ENCODE results near the gene GM2A. TPM values are rescaled to one million over a fixed set of nuclear protein-coding genes. Genes with fewer than 3 reads are reported as not detected.

The GM2A gene
- total RNA-seq, 1 experiment from 2014 or later: 36.2 TPM

DNA sequence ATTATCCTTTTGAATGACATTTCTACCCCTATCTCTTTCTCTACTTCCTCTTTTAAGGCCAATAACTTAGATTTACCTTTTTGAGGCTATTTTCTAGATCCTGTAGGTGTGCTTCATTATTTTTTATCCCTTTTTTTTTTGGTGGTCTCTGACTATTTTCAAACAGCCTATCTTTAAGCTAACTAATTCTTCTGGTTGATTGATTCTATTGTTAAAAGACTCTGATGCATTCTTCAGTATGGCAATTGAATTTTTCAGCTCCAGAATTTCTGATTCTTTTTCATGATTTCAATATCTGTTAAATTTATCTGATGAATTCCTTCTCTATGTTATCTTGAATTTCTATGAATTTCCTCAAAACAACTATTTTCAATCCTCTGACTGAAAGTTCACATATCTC is 57.9 kb downstream of the GM2A start (continued):
- TF ChIP-seq ZNF416 (CRISPR knock-in tag; IDR thresholded peaks at IDR 0.05) (no peak), ZNF671 (CRISPR knock-in tag; IDR thresholded peaks at IDR 0.05) (no peak), SP1 (CRISPR knock-in tag; conservative IDR thresholded peaks at IDR 0.05) (no peak)
- TF ChIP-seq, protein P1, sequence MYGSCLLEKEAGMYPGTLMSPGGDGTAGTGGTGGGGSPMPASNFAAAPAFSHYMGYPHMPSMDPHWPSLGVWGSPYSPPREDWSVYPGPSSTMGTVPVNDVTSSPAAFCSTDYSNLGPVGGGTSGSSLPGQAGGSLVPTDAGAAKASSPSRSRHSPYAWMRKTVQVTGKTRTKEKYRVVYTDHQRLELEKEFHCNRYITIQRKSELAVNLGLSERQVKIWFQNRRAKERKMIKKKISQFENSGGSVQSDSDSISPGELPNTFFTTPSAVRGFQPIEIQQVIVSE (CRISPR knock-in tag; IDR thresholded peaks at IDR 0.05; ENCODE audit: borderline replicate concordance): no peak

DNA sequence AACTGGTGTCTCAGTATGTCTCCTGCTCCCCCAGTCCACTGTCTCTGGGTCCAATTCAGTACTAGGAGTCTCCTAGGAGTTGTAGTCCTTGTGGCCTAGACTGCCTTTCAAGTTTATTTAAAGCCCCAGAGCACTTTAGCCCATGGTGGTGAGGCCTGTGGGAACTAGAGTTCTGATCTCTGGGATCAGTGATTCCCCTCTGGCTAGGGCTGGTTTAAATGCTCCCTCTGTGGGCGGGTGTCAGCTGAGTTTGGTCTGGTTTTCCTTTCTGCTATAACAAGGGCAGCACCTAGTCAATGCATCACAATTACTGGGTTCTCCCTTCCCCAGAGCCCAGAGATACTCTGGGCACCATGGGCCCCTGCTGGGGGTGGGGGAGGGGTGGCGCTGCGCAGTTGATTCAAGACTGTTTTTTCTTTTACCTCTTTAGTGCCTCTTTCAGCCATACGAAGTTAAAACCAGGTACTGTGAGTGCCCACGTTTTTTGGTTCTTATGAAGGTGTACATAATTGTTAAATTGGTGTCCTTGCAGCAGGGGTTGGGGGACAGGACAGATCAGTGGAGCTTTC is 59.9 kb downstream of the GM2A start:
- H3K27me3 Mint-ChIP-seq (ENCODE audit: low read depth): peaks cover 2% of the 10 kb centered on the region; the same call in 1 of the 2 replicates
- TF ChIP-seq CREM (CRISPR knock-in tag; IDR thresholded peaks at IDR 0.05) (no peak), ZNF121 (CRISPR knock-in tag; IDR thresholded peaks at IDR 0.05) (no peak), ESRRA (CRISPR knock-in tag; IDR thresholded peaks at IDR 0.05; ENCODE audit: borderline replicate concordance) (no peak)
- TF ChIP-seq, protein P2, sequence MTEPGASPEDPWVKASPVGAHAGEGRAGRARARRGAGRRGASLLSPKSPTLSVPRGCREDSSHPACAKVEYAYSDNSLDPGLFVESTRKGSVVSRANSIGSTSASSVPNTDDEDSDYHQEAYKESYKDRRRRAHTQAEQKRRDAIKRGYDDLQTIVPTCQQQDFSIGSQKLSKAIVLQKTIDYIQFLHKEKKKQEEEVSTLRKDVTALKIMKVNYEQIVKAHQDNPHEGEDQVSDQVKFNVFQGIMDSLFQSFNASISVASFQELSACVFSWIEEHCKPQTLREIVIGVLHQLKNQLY (CRISPR knock-in tag; IDR thresholded peaks at IDR 0.05): no peak
- peaks cover 8% of the 10 kb centered on the region for H3K36me3 Mint-ChIP-seq
- DNase-seq (ENCODE audit: low spot score) (no peak), ATAC-seq (peak; percentile 26)
- peaks cover 11% of the 10 kb centered on the region for H3K4me1 Mint-ChIP-seq
- no peak overlapping the region for H3K27ac Mint-ChIP-seq
- POLR2A ChIA-PET: no interaction called here
- peaks cover 26% of the 10 kb centered on the region for H3K9me3 Mint-ChIP-seq
- CTCF ChIA-PET: interaction anchor here (1.0 to 1.1 kb wide), 2 partner anchors 74 to 148 kb away, joined by 3 to 5 read pairs; no protein-coding TSS in a partner anchor
- H3K4me3 Mint-ChIP-seq: no peak overlapping the region

DNA sequence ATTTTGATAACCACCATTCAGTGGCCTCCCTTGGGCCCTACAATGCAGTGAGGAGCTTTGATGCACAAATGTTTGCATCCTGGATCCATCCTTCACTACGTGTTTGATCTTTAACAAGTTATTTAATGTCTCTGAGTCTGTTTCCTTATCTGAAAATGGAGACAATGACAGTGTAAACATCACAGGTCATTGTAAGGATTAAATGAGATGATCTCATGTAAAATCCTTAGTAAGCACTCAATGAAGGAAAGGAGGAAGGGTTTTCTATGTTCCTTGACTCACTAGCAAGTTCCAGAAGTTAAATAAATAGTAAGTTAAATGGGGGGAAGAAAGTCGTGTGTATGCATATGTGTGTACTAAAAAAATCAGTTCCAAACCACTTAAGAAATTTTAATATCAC is 60.4 kb downstream of the GM2A start:
- ATAC-seq (no peak), DNase-seq (ENCODE audit: low spot score) (no peak)
- Mint-ChIP-seq H3K27ac (no peak overlapping the region), H3K27me3 (ENCODE audit: low read depth) (peaks cover 2% of the 10 kb centered on the region; the same call in 1 of the 2 replicates), H3K4me3 (no peak overlapping the region), H3K36me3 (peaks cover 8% of the 10 kb centered on the region), H3K4me1 (peaks cover 13% of the 10 kb centered on the region), H3K9me3 (peaks cover 26% of the 10 kb centered on the region)
- ChIA-PET CTCF (interaction anchor here (1.0 to 1.1 kb wide), 2 partner anchors 74 to 148 kb away, joined by 3 to 5 read pairs; no protein-coding TSS in a partner anchor), POLR2A (no interaction called here)
- TF ChIP-seq HMGA2 (CRISPR knock-in tag; IDR thresholded peaks at IDR 0.05) (no peak), ZNF671 (CRISPR knock-in tag; IDR thresholded peaks at IDR 0.05) (no peak), FOXJ3 (CRISPR knock-in tag; IDR thresholded peaks at IDR 0.05; ENCODE audit: borderline replicate concordance) (no peak), ATF1 (CRISPR knock-in tag; IDR thresholded peaks at IDR 0.05) (no peak)
- TF ChIP-seq, protein P3, sequence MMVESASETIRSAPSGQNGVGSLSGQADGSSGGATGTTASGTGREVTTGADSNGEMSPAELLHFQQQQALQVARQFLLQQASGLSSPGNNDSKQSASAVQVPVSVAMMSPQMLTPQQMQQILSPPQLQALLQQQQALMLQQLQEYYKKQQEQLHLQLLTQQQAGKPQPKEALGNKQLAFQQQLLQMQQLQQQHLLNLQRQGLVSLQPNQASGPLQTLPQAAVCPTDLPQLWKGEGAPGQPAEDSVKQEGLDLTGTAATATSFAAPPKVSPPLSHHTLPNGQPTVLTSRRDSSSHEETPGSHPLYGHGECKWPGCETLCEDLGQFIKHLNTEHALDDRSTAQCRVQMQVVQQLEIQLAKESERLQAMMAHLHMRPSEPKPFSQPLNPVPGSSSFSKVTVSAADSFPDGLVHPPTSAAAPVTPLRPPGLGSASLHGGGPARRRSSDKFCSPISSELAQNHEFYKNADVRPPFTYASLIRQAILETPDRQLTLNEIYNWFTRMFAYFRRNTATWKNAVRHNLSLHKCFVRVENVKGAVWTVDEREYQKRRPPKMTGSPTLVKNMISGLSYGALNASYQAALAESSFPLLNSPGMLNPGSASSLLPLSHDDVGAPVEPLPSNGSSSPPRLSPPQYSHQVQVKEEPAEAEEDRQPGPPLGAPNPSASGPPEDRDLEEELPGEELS (CRISPR knock-in tag; IDR thresholded peaks at IDR 0.05): no peak
- TF ChIP-seq, protein P4, sequence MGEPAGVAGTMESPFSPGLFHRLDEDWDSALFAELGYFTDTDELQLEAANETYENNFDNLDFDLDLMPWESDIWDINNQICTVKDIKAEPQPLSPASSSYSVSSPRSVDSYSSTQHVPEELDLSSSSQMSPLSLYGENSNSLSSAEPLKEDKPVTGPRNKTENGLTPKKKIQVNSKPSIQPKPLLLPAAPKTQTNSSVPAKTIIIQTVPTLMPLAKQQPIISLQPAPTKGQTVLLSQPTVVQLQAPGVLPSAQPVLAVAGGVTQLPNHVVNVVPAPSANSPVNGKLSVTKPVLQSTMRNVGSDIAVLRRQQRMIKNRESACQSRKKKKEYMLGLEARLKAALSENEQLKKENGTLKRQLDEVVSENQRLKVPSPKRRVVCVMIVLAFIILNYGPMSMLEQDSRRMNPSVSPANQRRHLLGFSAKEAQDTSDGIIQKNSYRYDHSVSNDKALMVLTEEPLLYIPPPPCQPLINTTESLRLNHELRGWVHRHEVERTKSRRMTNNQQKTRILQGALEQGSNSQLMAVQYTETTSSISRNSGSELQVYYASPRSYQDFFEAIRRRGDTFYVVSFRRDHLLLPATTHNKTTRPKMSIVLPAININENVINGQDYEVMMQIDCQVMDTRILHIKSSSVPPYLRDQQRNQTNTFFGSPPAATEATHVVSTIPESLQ (CRISPR knock-in tag; IDR thresholded peaks at IDR 0.05): no peak

DNA sequence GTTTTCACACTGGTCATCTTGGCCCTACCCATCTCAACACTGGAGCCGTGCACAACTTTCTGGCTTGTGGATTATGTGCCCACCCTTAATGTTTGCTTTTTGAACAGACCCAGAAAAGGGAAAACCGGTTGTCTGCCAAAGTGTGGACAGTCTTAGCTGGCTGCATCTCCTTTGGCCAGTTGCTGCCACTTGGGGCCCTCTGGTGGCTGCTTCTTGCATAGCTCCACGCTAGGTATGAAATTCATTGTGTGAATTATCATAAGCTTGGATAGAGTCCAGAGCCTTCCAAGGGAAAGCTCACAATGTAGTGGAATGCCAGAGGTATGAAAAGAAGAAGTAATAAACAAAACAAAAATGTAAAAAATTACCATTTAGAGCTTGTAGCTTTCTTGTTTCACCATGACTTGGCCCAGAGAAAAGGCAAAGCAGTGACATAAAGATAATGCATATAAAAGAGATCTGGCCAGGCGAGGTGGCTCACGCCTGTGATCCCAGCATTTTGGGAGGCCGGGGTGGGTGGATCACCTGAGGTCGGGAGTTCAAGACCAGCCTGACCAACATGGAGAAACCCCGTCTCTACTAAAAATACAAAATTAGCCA is 63.1 kb downstream of the GM2A start:
- ATAC-seq (peak; percentile 76), DNase-seq (ENCODE audit: low spot score) (peak; percentile 78)
- TF ChIP-seq, protein P5, sequence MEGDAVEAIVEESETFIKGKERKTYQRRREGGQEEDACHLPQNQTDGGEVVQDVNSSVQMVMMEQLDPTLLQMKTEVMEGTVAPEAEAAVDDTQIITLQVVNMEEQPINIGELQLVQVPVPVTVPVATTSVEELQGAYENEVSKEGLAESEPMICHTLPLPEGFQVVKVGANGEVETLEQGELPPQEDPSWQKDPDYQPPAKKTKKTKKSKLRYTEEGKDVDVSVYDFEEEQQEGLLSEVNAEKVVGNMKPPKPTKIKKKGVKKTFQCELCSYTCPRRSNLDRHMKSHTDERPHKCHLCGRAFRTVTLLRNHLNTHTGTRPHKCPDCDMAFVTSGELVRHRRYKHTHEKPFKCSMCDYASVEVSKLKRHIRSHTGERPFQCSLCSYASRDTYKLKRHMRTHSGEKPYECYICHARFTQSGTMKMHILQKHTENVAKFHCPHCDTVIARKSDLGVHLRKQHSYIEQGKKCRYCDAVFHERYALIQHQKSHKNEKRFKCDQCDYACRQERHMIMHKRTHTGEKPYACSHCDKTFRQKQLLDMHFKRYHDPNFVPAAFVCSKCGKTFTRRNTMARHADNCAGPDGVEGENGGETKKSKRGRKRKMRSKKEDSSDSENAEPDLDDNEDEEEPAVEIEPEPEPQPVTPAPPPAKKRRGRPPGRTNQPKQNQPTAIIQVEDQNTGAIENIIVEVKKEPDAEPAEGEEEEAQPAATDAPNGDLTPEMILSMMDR (IDR thresholded peaks at IDR 0.05): peak; percentile 78
- TF ChIP-seq, protein P6, sequence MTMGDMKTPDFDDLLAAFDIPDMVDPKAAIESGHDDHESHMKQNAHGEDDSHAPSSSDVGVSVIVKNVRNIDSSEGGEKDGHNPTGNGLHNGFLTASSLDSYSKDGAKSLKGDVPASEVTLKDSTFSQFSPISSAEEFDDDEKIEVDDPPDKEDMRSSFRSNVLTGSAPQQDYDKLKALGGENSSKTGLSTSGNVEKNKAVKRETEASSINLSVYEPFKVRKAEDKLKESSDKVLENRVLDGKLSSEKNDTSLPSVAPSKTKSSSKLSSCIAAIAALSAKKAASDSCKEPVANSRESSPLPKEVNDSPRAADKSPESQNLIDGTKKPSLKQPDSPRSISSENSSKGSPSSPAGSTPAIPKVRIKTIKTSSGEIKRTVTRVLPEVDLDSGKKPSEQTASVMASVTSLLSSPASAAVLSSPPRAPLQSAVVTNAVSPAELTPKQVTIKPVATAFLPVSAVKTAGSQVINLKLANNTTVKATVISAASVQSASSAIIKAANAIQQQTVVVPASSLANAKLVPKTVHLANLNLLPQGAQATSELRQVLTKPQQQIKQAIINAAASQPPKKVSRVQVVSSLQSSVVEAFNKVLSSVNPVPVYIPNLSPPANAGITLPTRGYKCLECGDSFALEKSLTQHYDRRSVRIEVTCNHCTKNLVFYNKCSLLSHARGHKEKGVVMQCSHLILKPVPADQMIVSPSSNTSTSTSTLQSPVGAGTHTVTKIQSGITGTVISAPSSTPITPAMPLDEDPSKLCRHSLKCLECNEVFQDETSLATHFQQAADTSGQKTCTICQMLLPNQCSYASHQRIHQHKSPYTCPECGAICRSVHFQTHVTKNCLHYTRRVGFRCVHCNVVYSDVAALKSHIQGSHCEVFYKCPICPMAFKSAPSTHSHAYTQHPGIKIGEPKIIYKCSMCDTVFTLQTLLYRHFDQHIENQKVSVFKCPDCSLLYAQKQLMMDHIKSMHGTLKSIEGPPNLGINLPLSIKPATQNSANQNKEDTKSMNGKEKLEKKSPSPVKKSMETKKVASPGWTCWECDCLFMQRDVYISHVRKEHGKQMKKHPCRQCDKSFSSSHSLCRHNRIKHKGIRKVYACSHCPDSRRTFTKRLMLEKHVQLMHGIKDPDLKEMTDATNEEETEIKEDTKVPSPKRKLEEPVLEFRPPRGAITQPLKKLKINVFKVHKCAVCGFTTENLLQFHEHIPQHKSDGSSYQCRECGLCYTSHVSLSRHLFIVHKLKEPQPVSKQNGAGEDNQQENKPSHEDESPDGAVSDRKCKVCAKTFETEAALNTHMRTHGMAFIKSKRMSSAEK (CRISPR knock-in tag; IDR thresholded peaks at IDR 0.05; ENCODE audit: borderline replicate concordance): no peak
- Mint-ChIP-seq H3K4me3 (no peak overlapping the region), H3K9me3 (peaks cover 5% of the 10 kb centered on the region), H3K27ac (no peak overlapping the region), H3K27me3 (ENCODE audit: low read depth) (no peaks in the 10 kb centered on the region), H3K4me1 (peaks cover 18% of the 10 kb centered on the region), H3K36me3 (no peaks in the 10 kb centered on the region)
- ChIA-PET CTCF (interaction anchor here (0.6 to 3.1 kb wide), 50 partner anchors 10 to 425 kb away, joined by 3 to 20 read pairs (median 5); partner anchors contain the start of genes CCDC69, GM2A, SLC36A1 and SLC36A3), POLR2A (no interaction called here)
